ENCODE results near the gene SMIM41.

The SMIM41 gene

GRCh38 chr12:52063082-52063924, 16.2 kb upstream of the SMIM41 start:
- no peak for DNase-seq (ENCODE audit: low read depth in 3 of 3)

- DNase-seq (ENCODE audit: low read depth in 3 of 3): no peak
Observed at GRCh38 chr12:52063981-52064649, 15.4 kb upstream of the SMIM41 start.

GRCh38 chr12:52066346-52067080, 13.0 kb upstream of the SMIM41 start:
- no peak for DNase-seq (ENCODE audit: low read depth in 3 of 3)

GRCh38 chr12:52067081-52067374, 12.5 kb upstream of the SMIM41 start:
- DNase-seq (ENCODE audit: low read depth in 3 of 3): no peak

GRCh38 chr12:52069327-52070184, 9.9 kb upstream of the SMIM41 start, which contains the start of gene ATG101:
Gene ATG101 (plus strand): TSS chr12:52069978. CDS start chr12:52073651, 3,673 bp downstream.
- DNase-seq (ENCODE audit: low read depth in 3 of 3): peak; percentile 71 to 84 (median 75)

GRCh38 chr12:52070185-52070925, 9.1 kb upstream of the SMIM41 start:
- no peak for DNase-seq (ENCODE audit: low read depth in 3 of 3)

GRCh38 chr12:52073531-52074381, 5.7 kb upstream of the SMIM41 start:
- DNase-seq (ENCODE audit: low read depth in 3 of 3): no peak

GRCh38 chr12:52074971-52075724, 4.4 kb upstream of the SMIM41 start:
- DNase-seq (ENCODE audit: low read depth in 3 of 3): no peak

GRCh38 chr12:52076811-52077210, 2.7 kb upstream of the SMIM41 start:
- no peak for DNase-seq (ENCODE audit: low read depth in 3 of 3)

- DNase-seq (ENCODE audit: low read depth in 3 of 3): no peak
Observed at GRCh38 chr12:52078276-52078675, 1.2 kb upstream of the SMIM41 start.

GRCh38 chr12:52080403-52081251, 1.1 kb downstream of the SMIM41 start:
- DNase-seq (ENCODE audit: low read depth in 3 of 3): no peak

GRCh38 chr12:52081263-52081733, 1.8 kb downstream of the SMIM41 start:
- DNase-seq (ENCODE audit: low read depth in 3 of 3): no peak

GRCh38 chr12:52082026-52082668, 2.6 kb downstream of the SMIM41 start:
- no peak for DNase-seq (ENCODE audit: low read depth in 3 of 3)

GRCh38 chr12:52082669-52082987, 3.1 kb downstream of the SMIM41 start:
- no peak for DNase-seq (ENCODE audit: low read depth in 3 of 3)

- DNase-seq (ENCODE audit: low read depth in 3 of 3): peak; percentile 36 to 61 (median 40)
Observed at GRCh38 chr12:52082988-52083637, 3.6 kb downstream of the SMIM41 start.

GRCh38 chr12:52083638-52083996, 4.1 kb downstream of the SMIM41 start:
- no peak for DNase-seq (ENCODE audit: low read depth in 3 of 3)

- DNase-seq (ENCODE audit: low read depth in 3 of 3): no peak
Observed at GRCh38 chr12:52084491-52085231, 5.2 kb downstream of the SMIM41 start.
